ENCODE results near the gene RNF217. TPM values are rescaled to one million over a fixed set of nuclear protein-coding genes. Genes with fewer than 3 reads are reported as not detected.
A peak's percentile ranks its signal among the peaks of the same experiment; 100 is the strongest.

Gene RNF217
- total and polyA plus RNA-seq, 7 donors = 2.3 to 22.5 (median 11.5) TPM

DNA sequence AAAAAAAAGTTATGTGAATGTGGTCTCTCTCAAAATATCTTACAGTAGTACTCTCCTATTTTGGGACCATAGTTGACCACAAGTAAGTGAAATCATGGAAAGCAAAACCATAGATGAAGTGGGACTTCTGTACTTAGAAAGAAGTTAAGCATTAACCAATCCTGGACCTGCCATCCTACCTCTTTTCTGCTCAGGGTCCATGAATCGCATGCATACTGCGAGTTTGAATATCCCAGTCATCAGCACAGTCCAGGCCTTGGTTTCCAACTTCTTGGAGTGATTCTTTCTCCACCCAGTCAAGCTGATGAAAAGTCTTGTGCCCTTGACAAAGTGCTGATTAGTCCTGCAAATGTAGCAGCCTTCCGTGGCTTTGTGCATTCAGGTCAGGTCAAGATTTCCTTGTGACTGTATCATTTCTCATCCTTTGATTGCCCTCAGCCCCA lies 46.0 kb downstream of the RNF217 start:
- DNase-seq = no peak
- TF ChIP-seq, protein P1, sequence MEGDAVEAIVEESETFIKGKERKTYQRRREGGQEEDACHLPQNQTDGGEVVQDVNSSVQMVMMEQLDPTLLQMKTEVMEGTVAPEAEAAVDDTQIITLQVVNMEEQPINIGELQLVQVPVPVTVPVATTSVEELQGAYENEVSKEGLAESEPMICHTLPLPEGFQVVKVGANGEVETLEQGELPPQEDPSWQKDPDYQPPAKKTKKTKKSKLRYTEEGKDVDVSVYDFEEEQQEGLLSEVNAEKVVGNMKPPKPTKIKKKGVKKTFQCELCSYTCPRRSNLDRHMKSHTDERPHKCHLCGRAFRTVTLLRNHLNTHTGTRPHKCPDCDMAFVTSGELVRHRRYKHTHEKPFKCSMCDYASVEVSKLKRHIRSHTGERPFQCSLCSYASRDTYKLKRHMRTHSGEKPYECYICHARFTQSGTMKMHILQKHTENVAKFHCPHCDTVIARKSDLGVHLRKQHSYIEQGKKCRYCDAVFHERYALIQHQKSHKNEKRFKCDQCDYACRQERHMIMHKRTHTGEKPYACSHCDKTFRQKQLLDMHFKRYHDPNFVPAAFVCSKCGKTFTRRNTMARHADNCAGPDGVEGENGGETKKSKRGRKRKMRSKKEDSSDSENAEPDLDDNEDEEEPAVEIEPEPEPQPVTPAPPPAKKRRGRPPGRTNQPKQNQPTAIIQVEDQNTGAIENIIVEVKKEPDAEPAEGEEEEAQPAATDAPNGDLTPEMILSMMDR (IDR thresholded peaks at IDR 0.05) = no peak
- WGBS, 3 donors = 46 to 57% (median 49%) methylated on average over 3 of the region's 3 CpGs
- no peaks in the 10 kb centered on the region for H3K36me3 ChIP-seq (ENCODE audit: insufficient read depth in 1 of 2, low read depth in 1 of 2)
- H3K27me3 ChIP-seq (ENCODE audit: insufficient read depth in 3 of 3, low read length in 2 of 3) = no peaks in the 10 kb centered on the region
- H3K9me3 ChIP-seq = no peaks in the 10 kb centered on the region
- H3K4me1 ChIP-seq = peaks cover 22% of the 10 kb centered on the region
- no peak overlapping the region for H3K27ac ChIP-seq
- ATAC-seq = no peak
- intact Hi-C loops (cut with DNase I) = no loop called here
- no peak overlapping the region for H3K4me3 ChIP-seq

DNA sequence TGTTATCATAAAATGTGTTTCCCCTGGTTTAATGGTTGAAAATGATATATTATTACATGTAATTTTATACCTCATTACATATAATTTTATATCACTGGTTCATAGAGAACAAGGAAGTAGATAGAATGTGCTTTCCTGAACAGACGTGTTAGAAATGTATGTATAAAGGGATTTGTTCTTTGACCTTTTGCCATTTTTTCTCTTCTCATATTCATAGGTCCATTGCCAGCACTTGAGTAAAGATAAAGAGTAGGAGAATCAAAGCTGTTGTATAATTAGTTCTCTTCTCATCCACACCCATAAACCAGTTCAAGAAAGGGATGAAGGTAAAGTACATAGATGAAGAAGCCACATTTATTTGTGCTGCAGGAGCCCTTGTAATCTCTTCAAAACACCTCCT lies 46.7 kb downstream of the RNF217 start:
- H3K4me1 ChIP-seq = peaks cover 19% of the 10 kb centered on the region
- no peaks in the 10 kb centered on the region for H3K9me3 ChIP-seq
- H3K36me3 ChIP-seq (ENCODE audit: insufficient read depth in 1 of 2, low read depth in 1 of 2) = no peaks in the 10 kb centered on the region
- WGBS, 3 donors = 17 to 76% (median 44%) methylated on average over 1 of the region's 1 CpG
- no peak overlapping the region for H3K4me3 ChIP-seq
- no peak for DNase-seq
- intact Hi-C loops (cut with DNase I) = no loop called here
- TF ChIP-seq, protein P1 (IDR thresholded peaks at IDR 0.05) = no peak
- no peak overlapping the region for H3K27ac ChIP-seq
- no peaks in the 10 kb centered on the region for H3K27me3 ChIP-seq (ENCODE audit: insufficient read depth in 3 of 3, low read length in 2 of 3)
- ATAC-seq = no peak

DNA sequence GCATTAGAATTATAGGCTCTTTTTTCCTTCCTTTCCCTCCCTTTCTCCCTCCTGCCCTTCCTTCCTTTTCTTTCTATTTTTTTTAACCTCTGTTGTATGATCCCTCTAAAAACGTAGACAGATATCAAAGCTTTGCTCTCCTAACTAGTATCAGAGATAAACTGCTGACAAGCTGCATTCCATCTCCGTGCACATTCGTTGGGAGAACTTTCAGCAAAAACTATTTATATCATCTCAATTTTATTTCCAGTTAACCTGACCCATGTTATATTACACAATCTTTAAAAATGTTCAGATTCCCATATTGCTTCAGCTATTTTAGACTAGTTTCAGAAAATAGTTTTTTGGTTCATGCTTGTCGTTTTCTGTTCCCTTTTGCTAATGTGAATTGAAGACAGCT lies 47.3 kb downstream of the RNF217 start:
- DNase-seq (no peak), ATAC-seq (peak in 1 of 4 donors; percentile 45)
- no peak overlapping the region for H3K4me3 ChIP-seq
- intact Hi-C loops (cut with DNase I) = no loop called here
- no peaks in the 10 kb centered on the region for H3K36me3 ChIP-seq (ENCODE audit: insufficient read depth in 1 of 2, low read depth in 1 of 2)
- H3K27ac ChIP-seq = no peak overlapping the region
- TF ChIP-seq, protein P1 (IDR thresholded peaks at IDR 0.05) = no peak
- WGBS, 3 donors = 21 to 22% (median 22%) methylated on average over 4 of the region's 4 CpGs
- no peaks in the 10 kb centered on the region for H3K9me3 ChIP-seq
- peaks cover 19% of the 10 kb centered on the region for H3K4me1 ChIP-seq
- no peaks in the 10 kb centered on the region for H3K27me3 ChIP-seq (ENCODE audit: insufficient read depth in 3 of 3, low read length in 2 of 3)

DNA sequence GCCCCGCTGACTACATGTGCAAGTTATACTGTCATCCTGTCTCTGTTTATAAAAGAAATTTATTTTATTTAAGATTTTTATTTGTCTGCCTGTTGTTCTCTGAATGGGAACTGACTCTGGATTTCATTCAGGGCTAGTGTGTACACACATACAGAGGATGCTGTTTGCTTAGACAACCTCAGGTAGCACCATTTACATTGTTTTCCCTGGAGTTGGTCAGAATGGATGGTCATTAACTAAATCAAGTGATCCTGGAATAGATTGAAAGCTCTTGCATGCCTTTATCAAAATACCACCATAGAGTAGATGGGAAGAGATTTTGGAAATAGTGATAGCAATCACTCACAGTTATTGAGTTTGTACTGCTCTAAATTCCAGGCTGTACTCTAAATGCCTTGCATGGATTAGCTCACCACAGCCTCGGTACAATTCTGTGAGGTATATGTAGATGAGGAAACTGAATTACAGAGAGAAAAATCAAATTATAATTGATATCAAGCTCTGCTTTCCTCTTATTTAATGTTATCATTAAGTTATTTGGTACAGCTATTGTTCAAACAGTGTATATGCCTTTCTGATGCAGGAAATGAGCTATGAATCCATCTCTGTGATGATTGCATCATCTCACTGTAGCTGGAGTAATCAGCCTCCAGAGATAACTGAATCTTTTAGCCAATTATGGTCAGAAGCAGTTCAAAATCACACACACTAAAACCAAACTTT lies 51.9 kb downstream of the RNF217 start:
- Histone ChIP-seq H3K4me1 (peaks cover 19% of the 10 kb centered on the region), H3K27ac (no peak overlapping the region), H3K9me3 (no peaks in the 10 kb centered on the region), H3K36me3 (ENCODE audit: insufficient read depth in 1 of 2, low read depth in 1 of 2) (no peaks in the 10 kb centered on the region), H3K4me3 (no peak overlapping the region), H3K27me3 (ENCODE audit: insufficient read depth in 3 of 3, low read length in 2 of 3) (no peaks in the 10 kb centered on the region)
- intact Hi-C loops (cut with DNase I) = no loop called here
- ATAC-seq = no peak
- TF ChIP-seq, protein P1 (IDR thresholded peaks at IDR 0.05) = no peak
- 80 to 92% (median 83%) methylated on average over 2 of the region's 2 CpGs for WGBS, 3 donors
- no peak for DNase-seq

DNA sequence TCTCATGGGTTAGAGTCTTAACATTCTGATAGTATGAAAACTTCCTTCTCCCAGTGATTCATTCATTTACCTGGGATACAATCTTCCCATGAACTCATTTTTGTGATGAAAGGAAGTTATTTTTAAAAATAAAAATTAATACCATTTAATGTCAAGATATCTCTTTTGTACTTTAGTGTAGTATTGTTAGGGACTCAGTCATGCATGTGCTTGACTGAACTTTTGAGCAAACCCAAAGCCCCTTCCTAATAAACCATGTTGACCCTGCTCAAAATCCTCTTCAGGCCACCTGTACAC lies 52.4 kb downstream of the RNF217 start:
- Histone ChIP-seq H3K27ac (no peak overlapping the region), H3K36me3 (ENCODE audit: insufficient read depth in 1 of 2, low read depth in 1 of 2) (no peaks in the 10 kb centered on the region), H3K9me3 (no peaks in the 10 kb centered on the region), H3K27me3 (ENCODE audit: insufficient read depth in 3 of 3, low read length in 2 of 3) (no peaks in the 10 kb centered on the region), H3K4me3 (no peak overlapping the region), H3K4me1 (peaks cover 14% of the 10 kb centered on the region)
- TF ChIP-seq, protein P1 (IDR thresholded peaks at IDR 0.05) = no peak
- intact Hi-C loops (cut with DNase I) = no loop called here
- no peak for DNase-seq
- ATAC-seq = no peak
